Endodermal cell (in vitro differentiated cells): ENCODE results near the gene KCNJ4. TPM values are rescaled to one million over a fixed set of nuclear protein-coding genes. Genes with fewer than 3 reads are reported as not detected.

Source experiments
- DNase-seq: peaks from one replicate; pipeline ENCODE4 v3.0.0-alpha.2; 2017
- H3K27ac ChIP-seq: 2 replicates; pipeline ENCODE4 v1.5.1; 2013; ENCODE audit warnings: mild to moderate bottlenecking, low read depth, low read length, moderate library complexity
- H3K27me3 ChIP-seq: 2 replicates; pipeline ENCODE4 v1.6.1; 2013; ENCODE audit warnings: mild to moderate bottlenecking, low read length, moderate library complexity; ENCODE audit not compliant: insufficient read depth, control insufficient read depth, poor library complexity, severe bottlenecking
- H3K36me3 ChIP-seq: 2 replicates; pipeline ENCODE4 v1.7.0; 2013; ENCODE audit warnings: mild to moderate bottlenecking, low read length, moderate library complexity; ENCODE audit not compliant: control insufficient read depth, insufficient read depth
- H3K4me1 ChIP-seq: one replicate; pipeline ENCODE4 v1.7.0; 2013; ENCODE audit warnings: low read length; ENCODE audit not compliant: control insufficient read depth, insufficient read depth
- H3K4me3 ChIP-seq: 2 replicates; pipeline ENCODE4 v1.5.1; 2013; ENCODE audit warnings: mild to moderate bottlenecking, low read length, moderate library complexity
- H3K9ac ChIP-seq: 2 replicates; pipeline ENCODE4 v1.6.1; 2013; ENCODE audit warnings: mild to moderate bottlenecking, low read length, moderate library complexity; ENCODE audit not compliant: poor library complexity, severe bottlenecking; ENCODE audit errors: extremely low read depth
- H3K9me3 ChIP-seq: 2 replicates; pipeline ENCODE4 v1.6.1; 2013; ENCODE audit warnings: mild to moderate bottlenecking, low read length, moderate library complexity; ENCODE audit not compliant: control insufficient read depth
- H3K27ac Mint-ChIP-seq: 2 replicates; pipeline ENCODE4 v1.8.0; 2020; ENCODE audit warnings: mixed read lengths
- H3K27me3 Mint-ChIP-seq: 2 replicates; pipeline ENCODE4 v1.8.0; 2021; ENCODE audit warnings: mild to moderate bottlenecking, mixed read lengths; ENCODE audit not compliant: insufficient read depth
- H3K36me3 Mint-ChIP-seq: 2 replicates; pipeline ENCODE4 v1.8.0; 2020; ENCODE audit warnings: low read depth, mixed read lengths
- H3K4me1 Mint-ChIP-seq: 2 replicates; pipeline ENCODE4 v1.8.0; 2020; ENCODE audit warnings: mixed read lengths
- H3K4me3 Mint-ChIP-seq: 2 replicates; pipeline ENCODE4 v1.8.0; 2020; ENCODE audit warnings: mild to moderate bottlenecking, moderate library complexity, mixed read lengths
- H3K9me3 Mint-ChIP-seq: 2 replicates; pipeline ENCODE4 v1.8.0; 2020; ENCODE audit warnings: mild to moderate bottlenecking, mixed read lengths
- CTCF ChIP-seq: fragments of 200-600 bp; sonication (generic); conservative IDR thresholded peaks from 2 replicates; pipeline ENCODE4 v1.5.0; 2021; ENCODE audit warnings: antibody characterized with exemption, mild to moderate bottlenecking
- WGBS, 2 experiments: methylation state at CpG; one replicate each; pipeline versions ENCODE4 v1.1.5 to v1.1.7; 2013; ENCODE audit warnings: missing lambda C conversion rate in 2 of 2, mixed read lengths in 1 of 2; ENCODE audit not compliant: insufficient coverage in 1 of 2, insufficient read length in 1 of 2; 5-methylcytosine and 5-hydroxymethylcytosine counted together
- total RNA-seq, 2 donors: library from RNA; stranded (reverse); fragmentation: NEBNext Ultra II Directional in 1 of 2; extraction: Animal tissue kit (Norgen Biotek cat#: 25700) in 1 of 2; gene quantifications; 2 replicates in 1 of 2; 3 replicates in 1 of 2; pipeline ENCODE4 v1.2.1, GENCODE V29; 2021

Gene KCNJ4
- total RNA-seq, 2 donors from 2014 or later: 0.37 to 1.4 TPM

GRCh38 chr22:38440747-38441350 is 14.2 kb downstream of the KCNJ4 start:
- H3K36me3 ChIP-seq: no peaks in the 10 kb centered on the region
- H3K27me3 Mint-ChIP-seq: peaks cover 8% of the 10 kb centered on the region
- H3K36me3 Mint-ChIP-seq: no peaks in the 10 kb centered on the region
- H3K27ac Mint-ChIP-seq: no peak overlapping the region
- H3K4me1 ChIP-seq: no peaks in the 10 kb centered on the region
- peak; percentile 17 for TF ChIP-seq CTCF
- H3K4me1 Mint-ChIP-seq: no peaks in the 10 kb centered on the region
- H3K9ac ChIP-seq: no peak overlapping the region
- no peak overlapping the region for H3K27ac ChIP-seq
- DNase-seq: no peak
- no peaks in the 10 kb centered on the region for H3K27me3 ChIP-seq
- H3K4me3 ChIP-seq: no peak overlapping the region
- no peaks in the 10 kb centered on the region for H3K9me3 Mint-ChIP-seq
- H3K4me3 Mint-ChIP-seq: no peak overlapping the region
- no peaks in the 10 kb centered on the region for H3K9me3 ChIP-seq
- WGBS, 2 experiments: 89 to 90% methylated on average over 13 to 14 of the region's 14 CpGs

GRCh38 chr22:38437416-38437815 is 17.6 kb downstream of the KCNJ4 start:
- no peak overlapping the region for H3K9ac ChIP-seq
- DNase-seq: no peak
- Mint-ChIP-seq H3K27ac (no peak overlapping the region), H3K27me3 (peaks cover 10% of the 10 kb centered on the region), H3K4me3 (no peak overlapping the region), H3K36me3 (no peaks in the 10 kb centered on the region), H3K4me1 (no peaks in the 10 kb centered on the region), H3K9me3 (no peaks in the 10 kb centered on the region)
- no peaks in the 10 kb centered on the region for H3K4me1 ChIP-seq
- H3K4me3 ChIP-seq: no peak overlapping the region
- H3K27me3 ChIP-seq: no peaks in the 10 kb centered on the region
- 92 to 93% methylated on average over 3 to 9 of the region's 9 CpGs for WGBS, 2 experiments
- H3K36me3 ChIP-seq: no peaks in the 10 kb centered on the region
- TF ChIP-seq CTCF: no peak
- H3K9me3 ChIP-seq: no peaks in the 10 kb centered on the region
- no peak overlapping the region for H3K27ac ChIP-seq

GRCh38 chr22:38436629-38437395 is 18.2 kb downstream of the KCNJ4 start:
- H3K9ac ChIP-seq: no peak overlapping the region
- no peaks in the 10 kb centered on the region for H3K9me3 Mint-ChIP-seq
- H3K9me3 ChIP-seq: no peaks in the 10 kb centered on the region
- H3K4me1 ChIP-seq: no peaks in the 10 kb centered on the region
- H3K36me3 ChIP-seq: no peaks in the 10 kb centered on the region
- no peak overlapping the region for H3K27ac ChIP-seq
- no peaks in the 10 kb centered on the region for H3K4me1 Mint-ChIP-seq
- TF ChIP-seq CTCF: no peak
- 88 to 92% methylated on average over 12 to 15 of the region's 15 CpGs for WGBS, 2 experiments
- no peak overlapping the region for H3K27ac Mint-ChIP-seq
- no peak overlapping the region for H3K4me3 ChIP-seq
- no peaks in the 10 kb centered on the region for H3K36me3 Mint-ChIP-seq
- no peak for DNase-seq
- peaks cover 10% of the 10 kb centered on the region for H3K27me3 Mint-ChIP-seq
- no peak overlapping the region for H3K4me3 Mint-ChIP-seq
- H3K27me3 ChIP-seq: no peaks in the 10 kb centered on the region
